T-cell (primary cell): ENCODE measurements around the gene MELK. TPM values are rescaled to one million over a fixed set of nuclear protein-coding genes. Genes with fewer than 3 reads are reported as not detected.

Source experiments
- ATAC-seq, 4 experiments: fragments of 200-7000 bp in 3 of 4; fragments of 150-1000 bp in 1 of 4; cut with Tn5 transposase; replicated peaks in 1 of 4; 1 replicate in 3 of 4; 2 replicates in 1 of 4; pipeline ENCODE4 v1.10.0; 2021; ENCODE audit warnings: moderate library complexity in 3 of 4, mild to moderate bottlenecking in 2 of 4, moderate number of reproducible peaks in 1 of 4
- CTCF ChIA-PET, 2 donors: fragments of 300-600 bp; sonication (Branson Sonifier 250); formaldehyde crosslinking; loops; one replicate each; lab custom pipeline; 2022; ENCODE audit warnings: antibody characterized with exemption in 2 of 2; lab: Charles Lee
- POLR2A ChIA-PET, 2 donors: fragments of 300-600 bp; sonication (Branson Sonifier 250); formaldehyde crosslinking; loops; one replicate each; lab custom pipeline; 2022; ENCODE audit warnings: antibody characterized with exemption in 2 of 2; lab: Charles Lee
- DNase-seq, 35 experiments: peaks; one replicate each; pipeline versions ENCODE4 v3.0.0 to v3.0.0-alpha.2; 2013 to 2023
- H3K27ac ChIP-seq: one replicate; pipeline ENCODE4 v1.5.1; 2013; ENCODE audit warnings: low read length
- H3K27me3 ChIP-seq, 2 experiments: replicated peaks in 1 of 2; 1 replicate in 1 of 2; 2 replicates in 1 of 2; pipeline versions ENCODE4 v1.6.1 to v1.7.0; 2013; ENCODE audit warnings: low read length in 1 of 2, mixed read lengths in 1 of 2; ENCODE audit not compliant: control insufficient read depth in 2 of 2, insufficient read depth in 2 of 2; ENCODE audit errors: extremely low read depth in 1 of 2
- H3K36me3 ChIP-seq, 2 donors: 1 replicate in 1 of 2; 2 replicates in 1 of 2; pipeline versions ENCODE4 v1.6.1 to v1.7.0; 2013; ENCODE audit warnings: low read length in 1 of 2; ENCODE audit not compliant: control insufficient read depth in 2 of 2, insufficient read depth in 1 of 2; ENCODE audit errors: extremely low read depth in 1 of 2
- H3K4me1 ChIP-seq, 2 experiments: 1 replicate in 1 of 2; 2 replicates in 1 of 2; pipeline versions ENCODE4 v1.6.1 to v1.7.0; 2013; ENCODE audit warnings: low read length in 2 of 2, mixed read lengths in 1 of 2; ENCODE audit not compliant: insufficient read depth in 2 of 2, control insufficient read depth in 1 of 2; ENCODE audit errors: extremely low read depth in 1 of 2
- H3K4me3 ChIP-seq, 2 donors: 1 replicate in 1 of 2; 2 replicates in 1 of 2; pipeline versions ENCODE4 v1.5.1 to v1.7.0; 2013; ENCODE audit warnings: mild to moderate bottlenecking in 2 of 2, low read length in 1 of 2, moderate library complexity in 1 of 2; ENCODE audit not compliant: control insufficient read depth in 1 of 2; ENCODE audit errors: extremely low read depth in 1 of 2
- H3K9me3 ChIP-seq: 2 replicates; pipeline ENCODE4 v1.7.0; 2013
- H3K27ac Mint-ChIP-seq, 2 donors: one replicate each; pipeline ENCODE4 v1.8.0; 2020 to 2021; ENCODE audit warnings: mild to moderate bottlenecking in 2 of 2, mixed read lengths in 2 of 2
- H3K27me3 Mint-ChIP-seq, 2 donors: one replicate each; pipeline ENCODE4 v1.8.0; 2021 to 2022; ENCODE audit warnings: mixed read lengths in 2 of 2
- H3K36me3 Mint-ChIP-seq: one replicate; pipeline ENCODE4 v1.8.0; 2021; ENCODE audit warnings: mixed read lengths
- H3K4me1 Mint-ChIP-seq, 3 donors: one replicate each; pipeline ENCODE4 v1.8.0; 2020 to 2022; ENCODE audit warnings: mixed read lengths in 3 of 3, mild to moderate bottlenecking in 1 of 3
- H3K4me3 Mint-ChIP-seq, 3 donors: one replicate each; pipeline ENCODE4 v1.8.0; 2020 to 2022; ENCODE audit warnings: mild to moderate bottlenecking in 3 of 3, mixed read lengths in 3 of 3, moderate library complexity in 3 of 3
- H3K9me3 Mint-ChIP-seq, 3 donors: one replicate each; pipeline ENCODE4 v1.8.0; 2020 to 2022; ENCODE audit warnings: mixed read lengths in 3 of 3
- WGBS: methylation state at CpG from one replicate; pipeline ENCODE4 v1.1.5; 2013; ENCODE audit warnings: missing lambda C conversion rate; ENCODE audit not compliant: insufficient coverage; 5-methylcytosine and 5-hydroxymethylcytosine counted together
- total RNA-seq, 35 experiments: library from RNA in 6 of 35; stranded (reverse) in 6 of 35; fragments of 120-200 nt in 1 of 35; gene quantifications; one replicate each; pipeline versions ENCODE4 v1.2.1 to v1.2.4 and lab custom pipeline; 2013 to 2026

Gene MELK
- total RNA-seq, 5 donors from 2014 or later (not counting 1 experiment from before 2014, with no cell fraction given) = 0.44 to 1.3 (median 0.69) TPM

DNA sequence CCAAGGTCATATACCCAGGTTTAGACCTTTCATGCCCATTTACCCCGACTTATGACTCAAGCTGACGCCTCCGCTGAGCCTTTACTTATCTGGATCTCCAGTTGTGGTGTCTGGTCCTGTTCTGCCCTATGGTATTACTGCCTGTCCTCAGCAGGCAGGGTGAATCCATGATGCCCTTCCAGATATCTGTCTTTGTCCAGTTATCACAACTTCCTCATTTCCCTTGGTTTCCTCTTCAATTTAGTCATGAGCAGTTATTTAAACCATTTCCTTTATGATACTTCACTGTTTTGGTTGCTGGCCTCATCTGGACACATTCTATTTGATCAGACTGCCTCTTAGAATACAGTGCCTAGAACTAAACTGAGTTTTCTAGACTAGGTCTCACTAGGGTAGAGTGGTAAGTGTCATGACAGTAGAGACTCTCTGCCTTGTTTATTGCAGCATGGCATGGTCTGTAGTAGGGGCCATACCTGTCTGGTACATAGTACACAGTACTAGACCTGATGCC, 93.3 kb downstream of the MELK start:
- H3K4me3 Mint-ChIP-seq = no peak overlapping the region
- no peaks in the 10 kb centered on the region for H3K36me3 ChIP-seq
- POLR2A ChIA-PET = no interaction called here
- CTCF ChIA-PET = interaction anchor here in 1 of 2 donors (0.7 kb wide), 1 partner anchor 727 kb away, joined by 4 read pairs; no protein-coding TSS in a partner anchor
- 86% methylated on average over 3 of the region's 3 CpGs for WGBS
- DNase-seq (no peak), ATAC-seq (no peak)
- H3K27me3 Mint-ChIP-seq = no peaks in the 10 kb centered on the region
- H3K4me3 ChIP-seq = no peak overlapping the region
- no peak overlapping the region for H3K27ac Mint-ChIP-seq
- no peaks in the 10 kb centered on the region for H3K9me3 ChIP-seq
- no peaks in the 10 kb centered on the region for H3K9me3 Mint-ChIP-seq
- no peaks in the 10 kb centered on the region for H3K36me3 Mint-ChIP-seq
- peaks cover 0 to 3% of the 10 kb centered on the region in 2 experiments for H3K4me1 ChIP-seq
- H3K27me3 ChIP-seq = no peaks in the 10 kb centered on the region
- peaks cover 5 to 12% (median 10%) of the 10 kb centered on the region in 3 donors for H3K4me1 Mint-ChIP-seq
- no peak overlapping the region for H3K27ac ChIP-seq

DNA sequence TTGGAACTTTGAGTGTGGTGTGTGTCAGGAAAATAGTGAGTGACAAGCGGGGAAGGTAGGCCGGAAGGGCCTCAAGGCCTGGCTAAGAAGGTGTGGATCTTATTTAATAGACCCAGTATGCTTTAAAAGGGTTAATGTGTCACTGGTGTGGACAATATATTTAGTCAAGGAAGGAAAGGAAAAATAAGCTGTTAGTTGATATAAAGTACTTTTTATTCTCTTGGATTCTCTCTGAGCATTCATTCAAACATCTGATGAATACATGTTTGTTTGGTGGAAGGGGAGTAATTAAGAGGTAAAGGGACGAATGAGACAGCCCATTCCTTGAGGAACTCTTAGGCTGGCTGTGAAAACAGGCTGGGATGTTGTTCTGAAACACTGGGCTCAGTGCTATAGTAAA, 98.9 kb downstream of the MELK start:
- Mint-ChIP-seq H3K4me1 (peaks cover 0 to 4% (median under 1%) of the 10 kb centered on the region in 3 donors), H3K27ac (no peak overlapping the region), H3K36me3 (no peaks in the 10 kb centered on the region), H3K9me3 (no peaks in the 10 kb centered on the region), H3K27me3 (no peaks in the 10 kb centered on the region), H3K4me3 (no peak overlapping the region)
- no peaks in the 10 kb centered on the region for H3K27me3 ChIP-seq
- no peaks in the 10 kb centered on the region for H3K9me3 ChIP-seq
- no peak overlapping the region for H3K4me3 ChIP-seq
- no peaks in the 10 kb centered on the region for H3K36me3 ChIP-seq
- H3K4me1 ChIP-seq = no peaks in the 10 kb centered on the region
- CTCF ChIA-PET = no interaction called here
- ATAC-seq (no peak), DNase-seq (no peak)
- WGBS = 91% methylated on average over 3 of the region's 3 CpGs
- H3K27ac ChIP-seq = no peak overlapping the region
- POLR2A ChIA-PET = no interaction called here

DNA sequence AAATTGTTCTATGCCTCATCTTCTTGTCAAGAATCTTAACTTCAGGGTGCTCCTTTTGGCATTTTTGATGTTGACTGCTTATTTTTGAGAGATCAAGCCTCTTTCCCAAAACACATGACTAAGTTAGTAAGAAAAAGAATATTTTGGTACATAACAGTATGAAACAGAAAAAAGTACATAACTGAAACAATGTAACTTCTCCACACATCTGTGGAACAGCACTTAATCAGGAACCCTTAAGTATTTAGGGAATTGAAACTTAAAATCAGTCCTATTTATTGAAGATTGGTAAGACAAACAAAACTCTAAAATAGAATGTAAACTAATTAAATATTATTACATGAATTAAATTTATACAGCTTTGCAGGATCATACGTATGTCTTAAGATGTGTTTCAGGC, 103.4 kb downstream of the MELK start:
- H3K27ac Mint-ChIP-seq = no peak overlapping the region
- ChIA-PET POLR2A (no interaction called here), CTCF (no interaction called here)
- no peaks in the 10 kb centered on the region for H3K36me3 Mint-ChIP-seq
- Histone ChIP-seq H3K27ac (no peak overlapping the region), H3K4me3 (no peak overlapping the region), H3K9me3 (no peaks in the 10 kb centered on the region), H3K36me3 (no peaks in the 10 kb centered on the region), H3K27me3 (no peaks in the 10 kb centered on the region), H3K4me1 (no peaks in the 10 kb centered on the region)
- no peak overlapping the region for H3K4me3 Mint-ChIP-seq
- no peak for DNase-seq
- H3K4me1 Mint-ChIP-seq = no peaks in the 10 kb centered on the region
- no peak for ATAC-seq
- H3K9me3 Mint-ChIP-seq = peaks cover 0 to 2% (median 0%) of the 10 kb centered on the region in 3 donors
- H3K27me3 Mint-ChIP-seq = no peaks in the 10 kb centered on the region
- WGBS = no CpG with 5 or more reads among the region's 1 CpG

DNA sequence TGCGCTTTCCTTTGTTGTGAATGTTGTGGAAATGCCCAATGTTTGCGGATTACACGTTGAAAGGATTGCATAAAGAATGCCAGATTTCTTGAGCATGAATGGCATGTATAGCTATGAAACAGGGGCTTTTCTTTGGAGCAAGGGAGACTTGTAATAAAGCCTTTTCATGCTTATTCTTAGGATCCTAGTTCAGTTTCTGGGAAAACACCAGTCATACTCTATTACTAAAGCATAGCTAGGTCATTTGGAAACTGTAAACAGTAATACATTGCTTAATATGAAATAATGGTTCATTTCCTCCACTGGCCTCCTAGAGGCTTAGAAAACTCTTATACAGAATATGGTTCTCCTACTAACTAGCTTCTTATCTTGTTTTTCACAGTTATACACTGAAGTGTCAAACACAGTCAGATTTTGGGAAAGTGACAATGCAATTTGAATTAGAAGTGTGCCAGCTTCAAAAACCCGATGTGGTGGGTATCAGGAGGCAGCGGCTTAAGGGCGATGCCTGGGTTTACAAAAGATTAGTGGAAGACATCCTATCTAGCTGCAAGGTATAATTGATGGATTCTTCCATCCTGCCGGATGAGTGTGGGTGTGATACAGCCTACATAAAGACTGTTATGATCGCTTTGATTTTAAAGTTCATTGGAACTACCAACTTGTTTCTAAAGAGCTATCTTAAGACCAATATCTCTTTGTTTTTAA, 104.2 kb downstream of the MELK start:
- 75% methylated on average over 4 of the region's 8 CpGs for WGBS

DNA sequence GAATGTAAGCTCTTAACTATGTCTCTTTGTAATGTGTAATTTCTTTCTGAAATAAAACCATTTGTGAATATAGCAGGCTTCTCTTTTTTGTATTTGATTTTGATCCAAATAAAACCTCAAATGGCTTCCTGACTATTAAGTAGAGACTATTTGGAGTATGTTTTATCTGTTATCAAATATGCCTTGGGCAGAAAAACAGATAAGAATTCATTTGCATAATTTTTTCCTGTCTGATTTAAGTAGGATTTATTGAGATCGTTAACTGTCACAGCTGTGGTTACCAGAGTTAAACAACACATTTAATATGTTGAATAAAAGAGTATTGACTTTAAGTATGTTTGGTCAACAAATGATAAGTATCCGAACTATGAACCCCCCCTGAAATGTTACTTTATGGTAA, 104.9 kb downstream of the MELK start:
- CTCF ChIA-PET = no interaction called here
- H3K4me3 Mint-ChIP-seq = no peak overlapping the region
- H3K36me3 Mint-ChIP-seq = no peaks in the 10 kb centered on the region
- WGBS = no CpG with 5 or more reads among the region's 2 CpGs
- no peaks in the 10 kb centered on the region for H3K4me1 ChIP-seq
- no peaks in the 10 kb centered on the region for H3K36me3 ChIP-seq
- no peak overlapping the region for H3K27ac Mint-ChIP-seq
- peaks cover 2% of the 10 kb centered on the region for H3K9me3 ChIP-seq
- no peaks in the 10 kb centered on the region for H3K4me1 Mint-ChIP-seq
- DNase-seq (no peak), ATAC-seq (no peak)
- H3K27me3 Mint-ChIP-seq = no peaks in the 10 kb centered on the region
- no peak overlapping the region for H3K27ac ChIP-seq
- H3K27me3 ChIP-seq = no peaks in the 10 kb centered on the region
- POLR2A ChIA-PET = no interaction called here
- H3K4me3 ChIP-seq = no peak overlapping the region
- H3K9me3 Mint-ChIP-seq = peaks cover 0 to 5% (median 5%) of the 10 kb centered on the region in 3 donors

More for the DNA sequence above, 104.2 kb downstream of the MELK start:
- Histone ChIP-seq H3K9me3 (no peaks in the 10 kb centered on the region), H3K27me3 (no peaks in the 10 kb centered on the region), H3K27ac (no peak overlapping the region), H3K4me3 (no peak overlapping the region), H3K4me1 (no peaks in the 10 kb centered on the region), H3K36me3 (no peaks in the 10 kb centered on the region)
- no peaks in the 10 kb centered on the region for H3K27me3 Mint-ChIP-seq
- H3K4me3 Mint-ChIP-seq = no peak overlapping the region
- H3K4me1 Mint-ChIP-seq = no peaks in the 10 kb centered on the region
- peaks cover 0 to 3% (median under 1%) of the 10 kb centered on the region in 3 donors for H3K9me3 Mint-ChIP-seq
- ChIA-PET POLR2A (no interaction called here), CTCF (no interaction called here)
- ATAC-seq = no peak
- H3K36me3 Mint-ChIP-seq = no peaks in the 10 kb centered on the region
- no peak overlapping the region for H3K27ac Mint-ChIP-seq
- no peak for DNase-seq

DNA sequence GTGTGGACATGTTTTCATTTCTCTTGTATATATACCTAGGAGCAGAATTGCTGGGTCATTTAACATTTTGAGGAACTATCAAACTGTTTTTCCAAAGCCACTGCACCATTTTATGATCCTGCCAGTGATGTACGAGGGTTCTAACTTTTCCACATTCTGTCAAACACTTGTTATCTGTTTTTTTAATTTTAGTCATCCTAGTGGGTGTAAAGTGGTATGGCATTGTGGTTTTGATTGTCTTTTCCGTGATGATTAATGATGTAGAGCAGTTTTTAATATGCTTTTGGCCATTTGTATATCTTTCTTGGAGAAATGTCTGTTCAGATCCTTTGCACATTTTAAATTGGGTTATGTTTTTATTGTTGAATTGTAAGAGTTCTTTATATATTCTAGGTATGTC, 107.0 kb downstream of the MELK start:
- DNase-seq (no peak), ATAC-seq (no peak)
- Histone ChIP-seq H3K9me3 (peaks cover 2% of the 10 kb centered on the region), H3K4me1 (no peaks in the 10 kb centered on the region), H3K27me3 (no peaks in the 10 kb centered on the region), H3K36me3 (no peaks in the 10 kb centered on the region), H3K4me3 (no peak overlapping the region), H3K27ac (no peak overlapping the region)
- ChIA-PET POLR2A (no interaction called here), CTCF (no interaction called here)
- Mint-ChIP-seq H3K27ac (no peak overlapping the region), H3K4me3 (no peak overlapping the region), H3K9me3 (peaks cover 0 to 12% (median 10%) of the 10 kb centered on the region in 3 donors), H3K27me3 (no peaks in the 10 kb centered on the region), H3K36me3 (no peaks in the 10 kb centered on the region), H3K4me1 (no peaks in the 10 kb centered on the region)
- WGBS = no CpG with 5 or more reads among the region's 2 CpGs
